Stimulated activated CD8-positive, alpha-beta memory T cell treated with anti-CD3 and anti-CD28 coated beads, Interleukin-12 subunit alpha, Interleukin-12 subunit beta, amount 100 ng/mL, for 24 hours (primary cell): Measurements from ENCODE around the gene RBM24.

Experiments
- DNase-seq: peaks from one replicate; pipeline ENCODE4 v3.0.0-alpha.2; 2020; ENCODE audit errors: extremely low read depth

The RBM24 gene

GRCh38 chr6:17341891-17342290 is 60.7 kb downstream of the RBM24 start:
- no peak for DNase-seq

DNA sequence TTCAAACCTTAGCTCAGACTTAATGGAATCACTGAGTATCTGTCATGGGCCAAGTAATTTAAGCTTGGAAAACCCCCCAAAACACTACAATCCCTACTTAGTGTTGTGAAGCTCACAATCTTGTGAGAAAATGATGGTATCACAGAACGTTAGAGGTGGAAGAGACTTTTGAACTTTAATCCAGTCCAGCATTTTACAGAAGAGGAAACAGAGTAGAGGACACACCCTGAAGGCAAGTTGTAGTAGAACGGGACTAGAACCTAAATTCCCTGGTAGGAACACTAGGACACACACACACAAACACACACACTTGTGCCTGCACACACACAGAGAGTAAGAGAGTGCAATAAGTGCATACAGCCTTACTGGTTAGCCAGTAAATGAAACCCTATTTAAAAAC is 62.1 kb downstream of the RBM24 start:
- no peak for DNase-seq
